HEK293 (cell line): ENCODE data around the gene ARMC2.
A peak's percentile ranks its signal among the peaks of the same experiment; 100 is the strongest.

ENCODE experiments used
- CTCF ChIA-PET: fragments of 350-600 bp; formaldehyde crosslinking; extraction: SDS; loops from one replicate; lab custom pipeline; 2021; ENCODE audit warnings: antibody characterized with exemption; lab: Yijun Ruan, JAX
- POLR2A ChIA-PET: fragments of 300-600 bp; formaldehyde crosslinking; extraction: SDS; loops from one replicate; lab custom pipeline; 2020; ENCODE audit warnings: antibody characterized with exemption, inconsistent platforms; lab: Yijun Ruan, JAX
- H3K27ac ChIP-seq: fragments of 200-500 bp; sonication (Bioruptor generic); 2 replicates; pipeline ENCODE4 v1.5.1; 2014; ENCODE audit warnings: low read depth, low read length, control low read depth, inconsistent platforms; ENCODE audit errors: extremely low read depth
- H3K36me3 ChIP-seq, 2 experiments: fragments of 200-500 bp in 1 of 2; sonication (Bioruptor generic) in 1 of 2; 1 replicate in 1 of 2; 2 replicates in 1 of 2; pipeline ENCODE4 v1.5.1; 2014 to 2017; ENCODE audit warnings: inconsistent platforms in 2 of 2, low read length in 2 of 2; ENCODE audit not compliant: control insufficient read depth in 2 of 2, insufficient read depth in 1 of 2
- H3K4me1 ChIP-seq: fragments of 200-500 bp; sonication (Bioruptor generic); 2 replicates; pipeline ENCODE4 v1.5.1; 2014; ENCODE audit warnings: mild to moderate bottlenecking, low read length, inconsistent platforms; ENCODE audit not compliant: control insufficient read depth, insufficient read depth
- H3K4me3 ChIP-seq: 2 replicates; pipeline ENCODE4 v1.5.1; 2011; ENCODE audit warnings: low read depth, mild to moderate bottlenecking, control low read depth, low read length, moderate library complexity
- H3K9me3 ChIP-seq: fragments of 200-500 bp; sonication (Bioruptor generic); 2 replicates; pipeline ENCODE4 v1.5.1; 2014; ENCODE audit warnings: low read depth, low read length, inconsistent platforms; ENCODE audit not compliant: control insufficient read depth, insufficient read depth
- FEZF1 ChIP-seq: fragments of 450-650 bp; formaldehyde crosslinking; IDR thresholded peaks from 2 replicates; pipeline ENCODE4 v1.5.1; 2016; ENCODE audit warnings: missing biosample characterization, missing genetic modification characterization
- GFI1B ChIP-seq: fragments of 450-650 bp; formaldehyde crosslinking; IDR thresholded peaks from 2 replicates; pipeline ENCODE4 v1.5.1; 2016; ENCODE audit warnings: missing biosample characterization, missing genetic modification characterization
- MYNN ChIP-seq: fragments of 450-650 bp; formaldehyde crosslinking; IDR thresholded peaks from 2 replicates; pipeline ENCODE4 v1.5.1; 2016; ENCODE audit warnings: missing biosample characterization, missing genetic modification characterization, borderline replicate concordance
- SCRT2 ChIP-seq: fragments of 450-650 bp; formaldehyde crosslinking; IDR thresholded peaks from 2 replicates; pipeline ENCODE4 v1.5.1; 2016; ENCODE audit warnings: missing biosample characterization, missing genetic modification characterization
- ZNF155 ChIP-seq: fragments of 450-650 bp; formaldehyde crosslinking; IDR thresholded peaks from 2 replicates; pipeline ENCODE4 v1.5.1; 2016; ENCODE audit warnings: missing biosample characterization, missing genetic modification characterization
- ZNF175 ChIP-seq: fragments of 450-650 bp; formaldehyde crosslinking; IDR thresholded peaks from 2 replicates; pipeline ENCODE4 v1.5.1; 2016; ENCODE audit warnings: missing biosample characterization, missing genetic modification characterization
- ZNF48 ChIP-seq: fragments of 450-650 bp; formaldehyde crosslinking; IDR thresholded peaks from 2 replicates; pipeline ENCODE4 v1.5.1; 2016; ENCODE audit warnings: missing biosample characterization, missing genetic modification characterization
- ZNF510 ChIP-seq: fragments of 450-650 bp; formaldehyde crosslinking; IDR thresholded peaks from 2 replicates; pipeline ENCODE4 v1.5.1; 2018; ENCODE audit warnings: mild to moderate bottlenecking, missing genetic modification characterization, missing biosample characterization; ENCODE audit not compliant: insufficient replicate concordance
- ZNF529 ChIP-seq: fragments of 450-650 bp; formaldehyde crosslinking; IDR thresholded peaks from 2 replicates; pipeline ENCODE4 v1.5.1; 2017; ENCODE audit warnings: missing genetic modification characterization, missing biosample characterization; ENCODE audit not compliant: insufficient replicate concordance
- ZNF558 ChIP-seq: fragments of 450-650 bp; formaldehyde crosslinking; IDR thresholded peaks from 2 replicates; pipeline ENCODE4 v1.5.1; 2016; ENCODE audit warnings: missing biosample characterization, missing genetic modification characterization
- ZNF658 ChIP-seq: fragments of 450-650 bp; formaldehyde crosslinking; IDR thresholded peaks from 2 replicates; pipeline ENCODE4; 2016; ENCODE audit warnings: missing biosample characterization, missing genetic modification characterization
- ZNF664 ChIP-seq: fragments of 450-650 bp; formaldehyde crosslinking; IDR thresholded peaks from 2 replicates; pipeline ENCODE4 v1.5.1; 2016; ENCODE audit warnings: missing biosample characterization, missing genetic modification characterization

Gene ARMC2

GRCh38 chr6:109021870-109022269, 173.6 kb downstream of the ARMC2 start:
- Histone ChIP-seq H3K36me3 (no peaks in the 10 kb centered on the region), H3K4me1 (peaks cover 10% of the 10 kb centered on the region; the same call in 1 of the 2 replicates), H3K27ac (no peak overlapping the region), H3K4me3 (no peak overlapping the region), H3K9me3 (no peaks in the 10 kb centered on the region)
- CTCF ChIA-PET = interaction anchor here (0.6 to 0.8 kb wide), 4 partner anchors 10 to 57 kb away, joined by 3 to 6 read pairs (median 3); no protein-coding TSS in a partner anchor
- POLR2A ChIA-PET = interaction anchor here (1.6 kb wide), 1 partner anchor 12 kb away, joined by 8 read pairs; no protein-coding TSS in a partner anchor
- no peak for TF ChIP-seq GFI1B (tag by site-specific recombination)
- TF ChIP-seq ZNF664 = peak; percentile 72

GRCh38 chr6:109023356-109023925, 175.2 kb downstream of the ARMC2 start:
- no peak overlapping the region for H3K27ac ChIP-seq
- H3K36me3 ChIP-seq = no peaks in the 10 kb centered on the region
- no peaks in the 10 kb centered on the region for H3K9me3 ChIP-seq
- CTCF ChIA-PET = no interaction called here
- peaks cover 14% of the 10 kb centered on the region; the same call in 1 of the 2 replicates for H3K4me1 ChIP-seq
- POLR2A ChIA-PET = no interaction called here
- H3K4me3 ChIP-seq = no peak overlapping the region
- TF ChIP-seq MYNN (no peak), ZNF175 (tag by site-specific recombination) (no peak), ZNF558 (tag by site-specific recombination) (no peak), SCRT2 (tag by site-specific recombination) (peak; percentile 92), ZNF510 (no peak), ZNF529 (tag by site-specific recombination) (no peak), ZNF155 (no peak), ZNF48 (tag by site-specific recombination) (no peak), FEZF1 (tag by site-specific recombination) (0 out of 2 replicates have a peak, but pooled peaks have one; percentile 8), ZNF658 (no peak)
